ENCODE results near the gene CHDH. TPM values are rescaled to one million over a fixed set of nuclear protein-coding genes. Genes with fewer than 3 reads are reported as not detected.

CHDH gene
- total and polyA plus RNA-seq, 2 donors (not counting 3 experiments of a cell fraction or from before 2014, with no cell fraction given): 0.04 to 0.06 TPM

GRCh38 chr3:53837331-53837730 lies 8.9 kb downstream of the CHDH start:
- H3K79me2 ChIP-seq (ENCODE audit: control insufficient read depth, insufficient read depth, low read length): no peaks in the 10 kb centered on the region
- H3K36me3 ChIP-seq (ENCODE audit: control insufficient read depth in 2 of 2, extremely low read depth in 1 of 2, insufficient read depth in 2 of 2, low read length in 2 of 2): no peaks in the 10 kb centered on the region
- TF ChIP-seq POLR2A (IDR thresholded peaks at IDR 0.05; ENCODE audit: low read depth, low read length) (no peak), CTCF (IDR thresholded peaks at IDR 0.05; ENCODE audit: extremely low read depth in 1 of 2, insufficient read depth in 1 of 2, low read depth in 1 of 2, low read length in 2 of 2) (no peak), EZH2 (IDR thresholded peaks at IDR 0.05; ENCODE audit: borderline replicate concordance, low read depth, low read length, severe bottlenecking) (no peak), FOS (IDR thresholded peaks at IDR 0.05; ENCODE audit: borderline replicate concordance, insufficient read depth, low read length) (no peak), MAX (IDR thresholded peaks at IDR 0.05; ENCODE audit: insufficient read depth, insufficient read length) (no peak), JUN (IDR thresholded peaks at IDR 0.05; ENCODE audit: borderline replicate concordance, insufficient read depth, insufficient read length, low read depth) (no peak), MYC (IDR thresholded peaks at IDR 0.05; ENCODE audit: low read depth, low read length) (no peak), GATA2 (IDR thresholded peaks at IDR 0.05; ENCODE audit: insufficient read depth, insufficient read length, low read depth, low read length) (no peak), POLR2AphosphoS5 (IDR thresholded peaks at IDR 0.05; ENCODE audit: insufficient read depth, low read depth, low read length) (no peak)
- POLR2A ChIA-PET: no interaction called here
- H3K27ac ChIP-seq (ENCODE audit: insufficient read depth, low read depth, low read length): no peak overlapping the region
- H4K20me1 ChIP-seq (replicated peaks; ENCODE audit: control insufficient read depth, extremely low read depth, insufficient read depth, low read length): no peaks in the 10 kb centered on the region
- H3K9me1 ChIP-seq (replicated peaks; ENCODE audit: control insufficient read depth, extremely low read depth, insufficient read depth, low read length): no peaks in the 10 kb centered on the region
- H3K4me3 ChIP-seq (replicated peaks in 1 of 3; ENCODE audit: insufficient read depth in 1 of 3, low read depth in 1 of 3, low read length in 3 of 3): no peak overlapping the region
- H3K4me2 ChIP-seq (ENCODE audit: insufficient read depth, low read length): no peak overlapping the region
- H2AFZ ChIP-seq (ENCODE audit: low read depth, low read length): no peak overlapping the region
- BruUV-seq (replicated peaks): no TSS peak
- no peak overlapping the region for H3K9ac ChIP-seq (replicated peaks; ENCODE audit: extremely low read depth, insufficient read depth, low read length)
- H3K9me3 ChIP-seq (replicated peaks; ENCODE audit: control insufficient read depth, insufficient read depth, low read length): no peaks in the 10 kb centered on the region
- dilution Hi-C loops (cut with MboI; ENCODE audit: extremely low pct_ligation_motif_present, low sequenced_read_pairs): no loop called here
- no peaks in the 10 kb centered on the region for H3K4me1 ChIP-seq (ENCODE audit: control insufficient read depth, extremely low read depth, insufficient read depth, low read length)
- H3K27me3 ChIP-seq (ENCODE audit: control insufficient read depth in 2 of 2, insufficient read depth in 2 of 2, low read length in 2 of 2): no peaks in the 10 kb centered on the region
- intact Hi-C loops (cut with micrococcal nuclease): no loop called here
- FAIRE-seq: no peak
- CTCF ChIA-PET: no interaction called here
- no peak for DNase-seq (ENCODE audit: low read depth, low spot score)
